Brain microvascular endothelial cell (primary cell): ENCODE results near the gene SH3BGR.

Experiments
- DNase-seq: peaks from one replicate; pipeline ENCODE4 v3.0.0-alpha.2; 2020
- H3K27ac ChIP-seq: fragments of 250-450 bp; sonication (Bioruptor Pico); 2 replicates; pipeline ENCODE4 v1.5.1; 2020; ENCODE audit warnings: mild to moderate bottlenecking, moderate library complexity
- H3K27me3 ChIP-seq: fragments of 250-450 bp; sonication (Bioruptor Pico); replicated peaks from 2 replicates; pipeline ENCODE4 v1.5.1; 2020; ENCODE audit warnings: mild to moderate bottlenecking
- H3K36me3 ChIP-seq: fragments of 250-450 bp; sonication (Bioruptor Pico); replicated peaks from 2 replicates; pipeline ENCODE4 v1.5.1; 2020; ENCODE audit warnings: mild to moderate bottlenecking
- H3K4me3 ChIP-seq: 2 replicates; pipeline ENCODE4 v1.5.1; 2011; ENCODE audit warnings: low read depth, mild to moderate bottlenecking, control low read depth, low read length, moderate library complexity
- CTCF ChIP-seq: IDR thresholded peaks from 2 replicates; pipeline ENCODE4 v1.5.1; 2011; ENCODE audit warnings: low read depth, mild to moderate bottlenecking, moderate library complexity, low read length, control low read depth, inconsistent platforms; ENCODE audit errors: missing control alignments
- in situ Hi-C: cut with HindIII; loops from 2 replicates; pipeline ENCODE4 v1.10.0; 2017; ENCODE audit warnings: low sequenced_read_pairs, low pct_ligation_motif_present

The SH3BGR gene

GRCh38 chr21:39562791-39563770 lies 111.3 kb downstream of the SH3BGR start:
- DNase-seq = no peak
- no peak for TF ChIP-seq CTCF
- Histone ChIP-seq H3K27me3 (no peaks in the 10 kb centered on the region), H3K4me3 (no peak overlapping the region), H3K36me3 (no peaks in the 10 kb centered on the region), H3K27ac (no peak overlapping the region)
- in situ Hi-C loops = no loop called here

DNA sequence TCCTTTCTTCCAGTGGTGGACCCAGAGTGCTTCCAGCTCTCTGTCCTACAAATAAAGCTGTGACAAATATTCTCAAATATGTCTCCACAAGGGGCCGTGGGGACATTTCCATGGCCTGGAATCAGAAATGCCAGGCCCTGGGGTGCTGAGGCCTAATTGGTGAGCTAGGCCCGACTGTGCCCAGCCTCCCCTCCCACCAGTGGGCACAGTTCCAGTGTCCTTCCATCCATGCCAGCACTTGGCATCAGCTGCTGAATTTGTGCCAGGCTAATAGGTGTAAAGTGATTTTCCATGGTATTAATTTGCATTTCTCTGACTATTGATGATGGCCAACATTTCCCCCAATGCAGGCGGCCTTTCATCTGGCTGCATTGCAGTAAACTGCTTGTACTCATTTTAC lies 112.4 kb downstream of the SH3BGR start:
- no peaks in the 10 kb centered on the region for H3K27me3 ChIP-seq
- no peak for DNase-seq
- in situ Hi-C loops = no loop called here
- H3K4me3 ChIP-seq = no peak overlapping the region
- H3K27ac ChIP-seq = no peak overlapping the region
- no peak for TF ChIP-seq CTCF
- no peaks in the 10 kb centered on the region for H3K36me3 ChIP-seq
